Cardiac fibroblast (primary cell): ENCODE data around the gene PDK2.

ENCODE experiments used
- DNase-seq, 2 donors: peaks; one replicate each; pipeline versions ENCODE4 v3.0.0 to v3.0.0-alpha.2; 2010; ENCODE audit warnings: low read depth in 2 of 2
- H3K4me3 ChIP-seq, 2 donors: replicated peaks in 1 of 2; 1 replicate in 1 of 2; 2 replicates in 1 of 2; pipeline ENCODE4 v1.5.1; 2011; ENCODE audit warnings: low read depth in 2 of 2, low read length in 2 of 2, mild to moderate bottlenecking in 2 of 2, moderate library complexity in 1 of 2
- CTCF ChIP-seq: IDR thresholded peaks from one replicate; pipeline ENCODE4 v1.5.1; 2011; ENCODE audit warnings: low read depth, mild to moderate bottlenecking, low read length, inconsistent platforms

PDK2 gene

DNA sequence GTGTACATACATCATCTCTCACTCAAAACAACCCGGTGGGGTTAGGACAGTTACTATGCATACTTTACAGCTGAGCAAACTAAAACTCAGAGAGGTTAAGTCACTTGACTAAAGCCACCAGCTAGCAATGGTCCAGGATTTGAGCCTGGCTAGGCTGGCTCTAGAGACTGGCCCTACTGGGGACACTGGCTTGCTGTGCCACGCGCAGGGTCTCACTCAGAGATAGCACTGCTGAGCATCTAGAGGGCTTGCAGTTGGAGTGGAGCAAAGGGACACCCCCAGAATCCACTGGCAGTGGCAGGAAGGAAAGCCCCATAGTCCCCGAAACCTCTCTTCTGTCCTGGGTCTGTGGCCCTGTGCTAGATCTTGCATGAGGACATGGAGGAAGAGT is 23.7 kb downstream of the PDK2 start:
- no peak overlapping the region for H3K4me3 ChIP-seq
- DNase-seq = no peak
- no peak for TF ChIP-seq CTCF

DNA sequence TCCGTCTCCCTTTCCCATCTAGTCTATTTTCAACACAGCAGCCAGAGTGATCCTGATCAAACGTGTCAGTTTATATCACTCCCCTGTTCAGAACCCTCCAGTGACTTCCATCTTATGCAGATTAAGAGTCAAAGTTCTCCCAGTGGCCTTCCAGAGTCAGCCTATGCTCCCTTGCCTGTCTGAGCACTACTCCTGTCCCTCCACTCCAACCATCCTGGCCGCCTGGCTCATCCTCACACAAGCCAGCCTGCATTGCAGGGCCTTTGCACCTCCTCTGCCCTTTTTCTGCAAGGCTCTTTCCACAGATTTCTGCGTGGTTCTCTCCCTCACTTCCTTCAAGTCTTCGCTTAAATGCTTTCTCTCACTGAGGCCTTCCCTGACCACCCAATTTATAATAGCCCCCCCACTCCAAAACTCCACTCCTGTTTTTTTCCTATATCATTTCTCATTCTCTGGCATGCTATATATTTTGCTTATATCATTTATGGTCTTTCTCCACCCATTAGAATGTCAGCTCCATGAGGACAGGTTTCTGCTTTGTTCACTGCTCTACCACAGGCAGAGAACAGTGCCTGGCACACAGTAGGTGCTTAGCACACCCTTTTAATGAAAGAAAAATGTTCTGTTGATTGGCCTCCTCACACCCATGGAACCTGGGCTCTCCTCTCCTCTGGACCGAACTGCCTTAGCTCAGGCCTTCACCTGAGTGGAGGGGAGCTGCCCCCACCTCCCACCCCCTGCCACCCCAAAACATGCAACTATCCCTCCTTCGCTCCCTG is 25.5 kb downstream of the PDK2 start:
- no peak for TF ChIP-seq CTCF
- DNase-seq = no peak
- H3K4me3 ChIP-seq = no peak overlapping the region

DNA sequence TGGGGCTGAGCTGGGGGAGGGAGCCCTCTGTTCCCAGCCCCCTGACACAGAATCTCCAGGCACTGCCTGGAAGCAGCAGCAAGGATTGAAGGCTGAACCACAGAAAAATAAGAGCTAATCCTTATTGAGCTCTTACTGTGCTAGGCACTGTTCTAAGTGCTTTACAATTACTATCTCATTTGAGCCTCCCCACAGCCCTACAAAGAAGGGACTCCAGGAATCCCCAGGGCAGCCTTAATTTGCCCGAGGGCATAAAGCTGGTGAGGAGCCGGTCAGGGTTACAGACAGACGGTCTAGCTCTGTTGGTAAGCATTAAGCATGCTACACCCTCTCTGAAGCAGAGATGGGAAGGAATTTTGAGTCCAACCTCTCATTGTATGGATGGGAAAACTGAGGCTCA is 27.8 kb downstream of the PDK2 start:
- DNase-seq = no peak
- no peak for TF ChIP-seq CTCF
- no peak overlapping the region for H3K4me3 ChIP-seq

DNA sequence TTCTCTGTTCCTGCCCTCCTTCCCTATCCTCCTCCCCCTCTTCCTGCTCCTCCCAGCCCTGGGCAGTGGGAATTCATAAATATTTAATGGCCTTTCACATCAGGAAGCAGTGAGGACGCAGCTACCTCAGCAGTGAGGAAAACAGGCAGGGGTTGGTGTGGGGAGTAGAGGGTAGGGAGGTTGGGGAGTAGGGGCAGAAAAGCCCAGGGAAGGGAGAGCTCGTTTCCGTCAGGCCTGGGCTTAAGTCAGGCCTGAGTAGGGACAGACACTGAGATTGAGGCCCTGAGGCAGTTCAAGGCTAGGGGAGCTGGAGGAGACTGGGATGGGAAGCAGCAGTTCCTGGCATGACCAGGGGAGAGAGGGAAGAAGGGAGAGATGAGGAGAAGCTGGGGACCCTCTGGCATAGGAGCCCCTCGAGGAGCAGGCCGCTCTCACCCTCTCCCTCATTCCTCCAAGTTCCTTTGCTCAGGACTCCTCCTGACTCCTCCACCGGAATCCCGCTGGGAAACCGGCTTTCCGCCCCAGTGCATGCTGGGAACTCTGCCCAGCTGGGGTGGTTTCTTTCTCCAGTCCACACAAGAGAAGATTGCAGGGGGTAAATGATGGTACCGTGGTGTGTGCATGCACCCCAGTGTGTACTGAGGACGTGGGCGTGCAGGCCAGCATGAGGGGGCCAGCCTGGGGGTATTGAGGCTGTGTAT is 28.6 kb downstream of the PDK2 start:
- no peak overlapping the region for H3K4me3 ChIP-seq
- no peak for DNase-seq
- TF ChIP-seq CTCF = no peak

DNA sequence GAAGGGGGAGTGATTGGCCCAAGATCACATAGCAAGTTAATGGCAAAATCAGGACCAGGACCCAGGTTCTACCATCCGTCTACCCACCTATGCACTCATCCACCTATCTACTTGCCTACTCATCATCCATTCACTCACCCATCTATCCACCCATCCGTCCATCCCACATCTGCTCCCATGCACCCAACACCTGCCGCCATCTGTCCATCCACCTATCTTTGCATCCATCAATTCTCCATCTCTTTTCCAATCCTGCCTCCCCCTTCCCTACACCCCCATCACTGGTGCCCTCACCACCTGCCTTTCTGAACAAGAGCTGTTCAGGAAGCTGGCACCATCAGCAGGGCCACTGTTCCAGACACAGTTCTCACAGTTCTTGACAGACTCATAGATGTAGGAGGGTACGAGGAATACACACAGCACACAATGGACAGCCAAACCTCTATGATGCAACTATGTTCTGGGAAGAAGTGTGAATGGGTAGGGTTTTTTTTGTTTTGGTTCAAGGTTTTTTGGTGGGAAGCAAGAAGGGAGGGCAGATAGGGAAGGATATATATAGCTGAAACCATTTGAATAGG is 30.4 kb downstream of the PDK2 start:
- peak in 1 of 2 donors; percentile 56 for DNase-seq
- no peak for TF ChIP-seq CTCF
- H3K4me3 ChIP-seq = no peak overlapping the region

- no peak overlapping the region for H3K4me3 ChIP-seq
- peak in 1 of 2 donors; percentile 34 for DNase-seq
- TF ChIP-seq CTCF = no peak
These were observed 32.7 kb downstream of the PDK2 start for GRCh38 chr17:50127697-50128361.
